GM19035 (cell line): ENCODE data around the gene RAB12.
"Not testable (repeated sequence)": the region's sequence is repeated elsewhere in the genome, so short reads cannot be mapped to it uniquely, and the experiment has no call there.

Experiments used
- ATAC-seq: cut with Tn5 transposase; IDR thresholded peaks from one replicate; pipeline ENCODE4 v1.9.1; 2021; ENCODE audit not compliant: unreplicated experiment

RAB12 gene

DNA sequence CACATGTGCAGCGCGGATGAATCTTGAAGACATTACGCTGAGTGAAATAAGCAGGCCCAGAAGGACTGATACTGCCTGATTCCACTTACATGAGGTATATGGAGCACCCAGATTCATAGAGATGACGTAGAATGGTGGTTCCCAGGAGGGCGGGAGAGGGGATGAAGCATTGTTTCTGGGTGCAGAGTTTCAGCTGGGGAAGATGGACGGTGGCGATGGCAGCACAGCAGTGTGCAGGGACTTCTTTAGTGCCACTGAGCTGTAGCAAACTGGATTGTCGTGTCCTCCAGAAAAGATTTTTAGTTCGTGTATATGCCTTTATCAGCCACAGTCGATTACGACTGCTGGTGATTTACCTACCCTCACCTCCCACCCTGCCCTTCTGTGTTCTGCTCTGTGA is 30.5 kb downstream of the RAB12 start:
- ATAC-seq = no peak

DNA sequence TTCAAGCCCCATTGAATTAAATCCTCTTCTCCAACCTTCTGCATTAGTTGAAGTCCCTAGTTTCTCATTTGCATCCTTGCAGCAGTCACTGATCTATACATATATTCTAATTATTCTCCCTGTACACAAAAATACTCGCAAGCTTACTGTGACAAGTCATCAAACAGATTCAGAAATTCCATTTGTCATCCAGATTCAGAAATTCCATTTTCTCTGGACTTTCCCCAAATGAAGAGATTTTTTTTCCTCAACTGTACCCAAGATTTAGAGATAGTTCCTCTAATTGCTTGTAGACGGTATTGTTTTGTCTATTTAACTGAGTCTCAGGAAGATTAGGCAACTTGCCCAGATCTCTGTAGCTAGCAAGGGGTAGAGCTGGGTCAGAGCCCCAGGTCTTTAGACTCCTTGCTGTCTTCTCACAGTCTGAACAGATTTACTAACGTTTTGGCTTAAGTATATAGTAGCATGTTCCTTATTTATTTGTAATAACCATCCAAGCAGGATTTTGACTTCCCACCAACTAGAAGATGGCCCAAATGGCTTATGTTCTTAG is 34.2 kb downstream of the RAB12 start:
- no peak for ATAC-seq

DNA sequence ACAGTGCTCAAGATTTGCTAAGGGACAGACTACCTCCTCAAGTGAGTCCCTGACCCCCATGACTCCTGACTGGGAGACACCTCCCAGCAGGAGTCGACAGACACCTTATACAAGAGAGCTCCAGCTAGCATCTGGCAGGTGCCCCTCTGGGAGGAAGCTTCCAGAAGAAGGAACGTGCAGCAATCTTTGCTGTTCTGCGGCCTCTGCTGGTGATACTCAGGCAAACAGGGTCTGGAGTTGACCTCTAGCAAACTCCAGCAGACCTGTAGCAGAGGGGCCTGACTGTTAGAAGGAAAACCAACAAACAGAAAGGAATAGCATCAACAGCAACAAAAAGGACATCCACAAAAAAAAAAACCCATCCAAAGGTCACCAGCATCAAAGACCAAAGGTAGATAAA is 38.1 kb downstream of the RAB12 start:
- ATAC-seq = not testable (repeated sequence)

DNA sequence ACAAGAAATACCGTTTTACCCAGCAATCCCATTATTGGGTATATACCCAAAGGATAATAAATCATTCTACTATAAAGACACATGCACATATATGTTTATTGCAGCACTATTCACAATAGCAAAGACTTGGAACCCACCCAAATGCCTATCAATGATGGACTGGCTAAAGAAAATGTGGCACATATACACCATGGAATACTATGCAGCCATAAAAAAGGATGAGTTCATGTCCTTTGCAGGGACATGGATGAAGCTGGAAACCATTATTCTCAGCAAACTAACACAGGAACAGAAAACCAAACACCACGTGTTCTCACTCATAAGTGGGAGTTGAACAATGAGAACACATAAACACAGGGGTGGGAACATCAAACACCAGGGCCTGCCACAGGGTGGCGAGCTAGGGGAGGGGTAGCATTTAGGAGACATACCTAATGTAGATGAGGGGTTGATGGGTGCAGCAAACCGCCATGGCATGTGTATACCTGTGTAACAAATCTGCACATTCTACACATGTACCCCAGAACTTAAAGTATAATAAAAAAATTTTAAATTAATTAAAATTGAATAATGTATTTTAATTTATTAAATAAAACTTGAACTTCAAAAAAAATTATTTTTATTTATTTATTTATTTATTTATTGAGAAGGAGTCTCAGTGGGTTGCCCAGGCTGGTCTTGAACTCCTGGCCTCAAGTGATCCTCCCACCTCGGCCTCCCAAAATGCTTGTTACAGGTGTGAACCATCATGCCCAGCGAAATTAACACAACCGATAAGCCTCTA is 42.4 kb downstream of the RAB12 start:
- not testable (repeated sequence) for ATAC-seq

DNA sequence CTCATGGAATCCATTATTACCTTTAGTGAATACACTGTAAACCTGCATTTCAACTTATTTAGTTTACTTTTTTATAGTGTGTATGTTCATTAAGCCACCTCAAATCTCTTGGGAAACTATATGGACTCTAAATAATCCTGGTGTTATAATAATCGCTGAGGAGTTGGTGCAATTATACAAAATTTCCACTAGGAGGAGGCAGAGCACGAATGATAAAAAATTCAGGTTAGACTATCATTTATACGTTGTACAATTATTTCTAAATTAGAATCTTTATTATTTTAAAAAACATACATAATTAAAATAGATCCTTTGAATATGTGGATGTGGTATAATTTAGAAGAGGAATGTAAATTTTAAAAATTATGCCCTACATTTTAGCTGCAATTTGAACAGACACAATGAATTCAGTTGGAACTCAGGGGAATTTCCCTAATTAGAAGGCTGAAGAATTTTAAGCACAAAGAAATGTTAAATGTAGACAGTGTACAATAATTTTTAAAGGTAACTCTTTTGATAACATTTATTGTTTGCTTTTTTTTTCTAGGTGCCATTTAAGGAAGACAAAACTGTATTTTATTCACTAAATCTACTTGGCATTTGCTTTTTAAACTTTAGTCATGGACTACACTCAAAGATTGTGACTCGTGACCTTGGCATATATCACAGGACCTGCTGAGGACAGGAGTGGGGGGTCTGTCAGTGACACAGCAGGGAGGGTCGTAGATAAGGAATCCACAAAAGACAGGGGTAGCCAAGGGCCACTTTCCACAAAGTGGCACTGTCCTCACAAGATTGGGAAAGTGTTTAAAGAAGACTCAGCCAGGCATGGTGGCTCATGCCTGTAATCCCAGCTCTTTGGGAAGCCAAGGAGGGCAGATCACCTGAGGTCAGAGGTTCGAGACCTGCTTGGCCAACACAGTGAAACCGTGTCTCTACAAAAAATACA is 45.5 kb downstream of the RAB12 start:
- ATAC-seq = no peak

GRCh38 chr18:8656232-8656631 is 47.0 kb downstream of the RAB12 start:
- no peak for ATAC-seq

- no peak for ATAC-seq
These were observed 48.0 kb downstream of the RAB12 start for GRCh38 chr18:8657050-8657820.

DNA sequence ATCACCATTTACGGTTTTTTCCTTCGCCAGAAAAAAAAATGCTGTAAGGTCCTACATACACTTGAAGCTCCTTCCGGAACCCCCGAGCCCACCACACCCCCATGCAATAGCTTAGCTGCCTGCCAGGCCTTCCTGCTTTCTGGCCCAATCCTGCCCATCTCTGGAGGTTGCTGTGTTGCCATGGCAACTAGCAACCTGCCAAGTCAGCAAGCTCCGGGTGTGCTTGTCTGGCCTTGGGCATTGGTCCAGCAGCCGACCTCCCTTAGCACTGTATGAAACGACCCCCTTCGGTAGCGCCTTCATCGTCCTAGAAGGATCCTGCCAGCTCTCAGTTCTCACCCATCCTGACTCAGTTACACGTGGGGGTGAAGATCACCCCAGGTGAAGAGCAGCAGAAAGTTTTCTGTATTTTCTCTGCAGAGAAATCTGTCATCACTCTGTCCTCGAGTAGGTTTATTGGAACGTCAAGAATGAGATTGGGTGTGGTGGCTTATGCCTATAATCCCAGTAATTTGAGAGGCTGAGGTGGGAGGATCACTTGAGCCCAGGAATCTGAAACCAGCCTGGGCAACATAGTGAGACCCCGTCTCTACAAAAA is 48.7 kb downstream of the RAB12 start:
- ATAC-seq = no peak

DNA sequence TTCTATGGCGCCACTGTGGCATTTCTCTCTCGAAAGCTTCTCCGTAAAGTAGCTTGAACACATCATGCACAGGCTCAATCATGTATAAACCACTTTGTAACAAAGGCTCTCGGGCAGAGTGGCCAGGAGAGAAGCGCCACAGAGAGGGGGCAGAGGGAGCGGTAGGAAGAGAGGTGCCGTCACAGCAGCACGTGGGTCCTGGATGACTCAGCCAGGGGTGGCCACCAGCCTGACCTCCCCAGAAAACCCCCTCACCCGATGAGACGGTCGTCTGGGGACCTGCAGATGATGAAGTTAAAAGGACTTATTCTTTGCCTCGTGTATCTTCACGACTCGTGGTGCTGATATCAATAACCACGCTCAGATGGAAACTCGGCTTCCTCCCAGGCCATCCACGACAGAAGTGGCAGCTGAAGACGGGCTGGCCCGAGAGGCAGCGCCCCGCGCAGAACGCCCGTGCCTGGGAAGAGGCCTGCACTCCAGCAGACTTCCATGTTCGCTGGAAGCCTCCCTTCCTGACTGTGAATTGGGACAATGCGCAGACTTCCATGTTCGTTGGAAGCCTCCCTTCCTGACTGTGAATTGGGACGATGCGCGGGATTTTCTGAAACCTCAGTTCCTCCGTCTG is 49.7 kb downstream of the RAB12 start:
- no peak for ATAC-seq

DNA sequence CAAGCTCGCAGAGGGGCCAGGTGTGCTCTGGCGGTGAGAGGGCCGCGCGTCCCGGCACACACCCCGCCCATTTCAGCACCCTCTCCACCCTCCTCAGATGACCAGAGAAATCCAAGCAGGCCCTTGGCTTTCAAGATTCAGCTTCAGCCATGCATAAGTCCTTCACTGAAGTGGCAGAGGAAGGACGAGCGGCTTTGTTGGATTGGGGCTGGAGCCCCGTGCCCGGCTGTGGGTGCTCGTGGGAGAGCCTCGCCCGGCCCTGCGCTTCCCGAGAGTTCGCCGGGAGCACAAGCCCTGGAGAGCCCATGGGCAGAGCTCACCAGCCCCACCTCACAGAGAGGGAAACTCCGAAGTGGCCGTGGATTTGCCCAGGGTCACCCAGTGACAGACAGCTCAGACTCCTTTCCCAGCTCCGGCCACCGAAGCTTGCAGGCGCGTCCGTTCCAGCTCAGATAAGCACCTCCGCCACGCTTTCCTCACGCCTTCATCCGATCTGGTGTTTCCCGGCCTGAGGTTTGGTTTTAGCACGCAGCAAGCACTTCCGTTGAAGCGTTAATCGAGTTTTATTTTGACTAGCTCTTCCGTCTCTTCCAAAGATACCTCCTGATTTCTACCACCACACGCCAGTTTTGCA is 50.5 kb downstream of the RAB12 start:
- no peak for ATAC-seq

DNA sequence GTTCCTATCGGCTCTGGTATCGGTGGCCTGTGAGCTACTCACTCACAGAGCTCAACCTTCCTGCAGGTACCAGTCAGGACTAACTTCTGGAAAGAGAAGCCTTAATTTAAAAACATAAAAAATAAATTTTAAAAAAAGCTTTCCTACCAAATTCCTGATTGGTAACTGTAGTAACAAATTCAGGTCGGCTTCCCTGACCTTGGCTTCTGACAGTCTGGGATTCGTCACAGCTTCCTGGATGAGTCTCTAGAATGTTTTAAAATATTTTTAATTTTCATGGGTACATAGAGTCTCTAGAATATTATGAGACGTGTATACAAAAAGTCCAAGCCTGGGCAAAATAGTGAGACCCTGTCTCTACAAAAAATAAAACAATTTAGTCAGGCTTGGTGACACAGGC is 51.1 kb downstream of the RAB12 start:
- no peak for ATAC-seq

GRCh38 chr18:8661754-8662559 is 52.7 kb downstream of the RAB12 start:
- ATAC-seq = no peak

DNA sequence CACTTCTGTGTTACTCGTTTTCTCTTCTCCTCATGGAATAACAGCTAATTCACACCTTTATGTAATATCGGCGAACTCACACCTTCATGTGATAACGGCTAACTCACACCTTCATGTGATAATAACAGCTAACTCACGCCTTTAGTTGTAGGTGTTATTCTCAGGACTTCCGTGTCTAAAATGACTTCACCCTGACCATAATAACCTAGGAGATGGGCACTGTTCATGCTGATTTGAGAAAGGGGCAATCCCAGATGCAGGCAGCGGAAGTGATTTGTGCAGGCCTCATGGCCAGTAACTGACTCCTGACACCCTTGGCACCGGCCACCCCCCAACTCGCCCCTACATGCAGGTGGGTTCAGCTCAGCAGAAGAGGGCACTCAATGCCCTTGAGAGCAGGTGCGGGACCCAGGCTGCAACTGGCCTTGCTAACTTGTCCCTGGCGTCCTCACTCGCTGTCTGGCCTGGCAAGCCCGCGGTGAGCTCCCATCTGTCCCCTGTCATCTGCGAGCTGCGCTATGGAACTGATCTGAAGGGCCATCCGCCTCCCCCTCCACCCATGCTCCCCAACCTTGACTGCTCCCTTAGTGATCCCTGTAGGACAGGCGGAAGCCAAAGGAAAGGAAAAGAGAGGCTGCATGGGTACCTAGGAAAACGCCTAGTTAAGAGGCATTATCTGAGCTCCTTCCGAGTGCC is 53.5 kb downstream of the RAB12 start:
- ATAC-seq = no peak

DNA sequence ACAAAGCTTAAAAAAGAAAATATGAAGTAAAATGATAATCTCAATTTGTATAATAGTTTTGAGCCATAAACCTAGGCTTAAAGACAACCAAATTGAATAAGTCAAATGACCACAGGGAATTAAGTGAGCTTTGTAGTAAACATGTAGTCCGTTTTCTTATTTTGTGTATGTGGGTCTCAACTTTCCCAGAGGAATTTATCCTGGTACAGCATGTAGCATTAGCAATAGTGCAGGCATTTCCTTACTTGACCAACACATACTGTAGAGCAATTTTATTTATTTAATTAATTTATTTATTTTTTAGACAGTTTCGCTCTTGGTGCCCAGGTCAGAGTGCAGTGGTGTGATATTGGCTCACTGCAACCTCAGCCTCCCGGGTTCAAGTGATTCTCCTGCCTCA is 58.6 kb downstream of the RAB12 start:
- no peak for ATAC-seq

DNA sequence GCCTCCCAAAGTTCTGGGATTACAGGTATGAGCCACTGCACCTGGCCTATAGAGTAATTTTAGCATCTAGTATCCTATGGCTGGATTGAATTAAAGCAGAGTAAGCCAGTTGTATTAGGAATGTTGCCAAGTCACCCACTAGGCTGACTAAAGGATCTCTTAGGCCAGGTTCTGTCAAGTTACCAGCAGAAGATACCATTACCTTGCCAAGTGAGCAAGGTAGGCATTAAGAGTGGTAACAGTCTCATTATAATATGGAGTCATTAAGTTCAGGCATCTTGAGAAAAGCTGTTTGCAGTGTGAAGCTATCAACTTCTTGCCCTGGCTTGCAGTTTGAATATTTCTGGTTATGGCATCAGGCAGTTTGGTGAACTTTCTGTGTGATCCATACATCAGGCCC is 59.1 kb downstream of the RAB12 start:
- no peak for ATAC-seq

DNA sequence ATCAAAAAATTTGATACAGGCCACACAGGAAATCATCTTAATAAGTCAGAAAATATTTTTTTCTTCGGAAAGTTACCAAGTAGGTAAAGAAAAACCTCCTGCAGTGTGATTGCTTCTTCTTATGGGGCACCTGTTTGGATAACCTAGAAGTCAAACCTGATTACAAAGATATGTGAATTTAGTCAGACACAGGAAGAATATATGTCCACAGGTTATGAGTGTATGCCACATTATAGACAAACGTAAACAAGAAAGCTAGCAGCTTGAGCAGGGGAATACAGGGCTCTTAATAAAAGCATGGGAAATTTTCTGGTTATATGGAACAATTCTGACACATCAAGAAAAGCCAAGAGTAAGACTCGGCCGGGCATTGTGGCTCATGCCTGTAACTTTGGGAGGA is 60.3 kb downstream of the RAB12 start:
- ATAC-seq = no peak

DNA sequence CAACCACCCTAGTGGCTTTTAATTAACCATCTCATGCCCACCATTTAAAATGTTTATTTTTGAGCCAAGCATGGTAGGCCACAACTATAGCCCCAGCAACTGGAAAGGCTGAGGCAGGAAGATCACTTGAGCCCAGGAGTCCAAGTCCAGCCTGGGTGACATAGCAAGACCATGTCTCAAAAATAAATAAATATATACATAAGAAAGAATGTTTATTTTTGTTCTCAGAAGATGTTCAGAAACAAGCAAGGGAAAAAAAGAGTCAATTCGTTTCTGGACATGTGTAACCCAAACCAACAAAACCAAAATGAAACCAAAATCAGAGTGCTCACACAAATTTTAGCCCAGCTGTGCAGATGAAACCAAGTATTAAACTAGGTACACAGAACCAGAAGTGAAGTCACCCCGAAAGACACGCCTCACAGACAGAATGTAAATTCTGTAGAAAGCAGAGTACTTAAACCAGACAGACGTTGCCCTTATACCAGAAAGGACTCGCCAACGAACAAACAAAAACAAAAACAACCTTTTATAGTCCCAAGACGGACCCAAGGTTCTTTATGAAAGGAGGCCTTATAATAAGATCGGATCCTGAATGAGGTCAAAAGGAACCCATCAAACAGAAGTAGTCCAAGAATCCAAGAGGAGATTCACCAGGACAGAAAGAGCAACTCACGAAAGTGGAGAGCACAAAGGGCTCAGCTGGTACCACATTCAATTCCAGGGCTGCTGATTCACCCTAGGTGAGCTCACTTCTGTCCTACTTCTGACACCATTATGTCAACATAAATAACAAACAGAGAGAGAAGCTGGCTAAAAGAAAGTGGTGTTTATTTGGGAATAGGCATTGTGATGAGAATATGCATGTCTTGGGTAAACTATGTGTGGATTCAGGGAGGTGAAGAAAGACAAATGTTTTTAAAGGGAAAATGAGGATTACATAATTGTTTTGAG is 64.3 kb downstream of the RAB12 start:
- ATAC-seq = peak; percentile 91
